ENCODE measurements around the gene BOLA2B. TPM values are rescaled to one million over a fixed set of nuclear protein-coding genes. Genes with fewer than 3 reads are reported as not detected.
A peak's percentile ranks its signal among the peaks of the same experiment; 100 is the strongest.
"Not testable (repeated sequence)": the region's sequence is repeated elsewhere in the genome, so short reads cannot be mapped to it uniquely, and the experiment has no call there.

BOLA2B gene
- polyA plus RNA-seq, 1 of the 3 experiments (the other 2 are of a cell fraction) = 726 TPM

DNA sequence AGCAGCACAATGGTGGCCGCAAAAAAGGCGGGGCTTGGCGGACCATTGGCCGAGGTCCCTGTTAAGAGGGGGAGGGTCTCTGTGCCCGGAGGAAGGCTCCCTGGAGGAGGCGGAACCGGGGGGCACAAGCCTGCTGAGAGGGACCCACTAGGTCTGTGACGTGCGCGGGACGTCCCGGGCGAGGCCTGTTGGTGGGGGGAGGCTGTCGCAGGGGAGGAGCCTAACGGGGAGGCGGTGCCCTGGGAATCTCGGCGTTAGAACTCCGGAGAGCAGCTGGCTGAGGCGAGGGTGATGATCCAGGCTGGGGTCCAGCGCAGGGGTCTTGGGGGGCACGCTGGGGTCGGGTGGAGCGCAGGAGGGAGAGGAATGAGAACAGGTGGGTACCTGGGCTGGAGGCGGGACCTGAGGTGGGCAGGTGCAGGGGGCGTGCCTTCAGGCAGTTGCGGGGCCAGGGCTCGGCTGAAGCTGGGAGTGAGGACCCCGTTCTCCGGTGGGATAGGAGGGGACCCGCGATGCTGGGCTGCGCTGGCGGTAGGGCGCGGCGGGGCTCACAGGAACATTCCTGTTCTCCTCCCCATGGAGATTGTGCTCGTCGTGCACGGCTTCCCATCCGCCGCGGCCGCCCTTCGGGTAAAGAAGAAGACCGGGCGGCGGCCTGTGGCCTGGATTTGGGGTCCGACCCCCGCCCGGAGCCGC is 12.2 kb upstream of the BOLA2B start:
- H3K9ac ChIP-seq; H3K4me1 ChIP-seq (ENCODE audit: control insufficient read depth in 1 of 2, insufficient read depth in 2 of 2, low read depth in 1 of 2, low read length in 1 of 2); H3K36me3 ChIP-seq (replicated peaks in 1 of 2; ENCODE audit: control insufficient read depth in 1 of 2, insufficient read depth in 2 of 2, low read length in 1 of 2); H3K27ac ChIP-seq (ENCODE audit: low read depth in 2 of 2, low read length in 1 of 2); H3K9me2 ChIP-seq; H3K79me2 ChIP-seq (ENCODE audit: insufficient read depth); H2AFZ ChIP-seq (ENCODE audit: low read depth); H3K9me3 ChIP-seq; H3K27me3 ChIP-seq (ENCODE audit: insufficient read depth); DNase-seq; H4K20me1 ChIP-seq (ENCODE audit: insufficient read depth); H3F3A ChIP-seq (replicated peaks; ENCODE audit: insufficient read depth); CTCF ChIA-PET; POLR2A ChIA-PET: not testable (repeated sequence)
- 0% methylated on average over 6 of the region's 52 CpGs for WGBS (ENCODE audit: low lambda C conversion rate)
- H3K4me3 ChIP-seq (ENCODE audit: low read depth in 2 of 2, low read length in 1 of 2) = peak overlapping the region in 1 of 2 experiments; percentile 50; a peak in 2 of 4 replicates
- H3K4me2 ChIP-seq = peak overlapping the region; percentile 73

DNA sequence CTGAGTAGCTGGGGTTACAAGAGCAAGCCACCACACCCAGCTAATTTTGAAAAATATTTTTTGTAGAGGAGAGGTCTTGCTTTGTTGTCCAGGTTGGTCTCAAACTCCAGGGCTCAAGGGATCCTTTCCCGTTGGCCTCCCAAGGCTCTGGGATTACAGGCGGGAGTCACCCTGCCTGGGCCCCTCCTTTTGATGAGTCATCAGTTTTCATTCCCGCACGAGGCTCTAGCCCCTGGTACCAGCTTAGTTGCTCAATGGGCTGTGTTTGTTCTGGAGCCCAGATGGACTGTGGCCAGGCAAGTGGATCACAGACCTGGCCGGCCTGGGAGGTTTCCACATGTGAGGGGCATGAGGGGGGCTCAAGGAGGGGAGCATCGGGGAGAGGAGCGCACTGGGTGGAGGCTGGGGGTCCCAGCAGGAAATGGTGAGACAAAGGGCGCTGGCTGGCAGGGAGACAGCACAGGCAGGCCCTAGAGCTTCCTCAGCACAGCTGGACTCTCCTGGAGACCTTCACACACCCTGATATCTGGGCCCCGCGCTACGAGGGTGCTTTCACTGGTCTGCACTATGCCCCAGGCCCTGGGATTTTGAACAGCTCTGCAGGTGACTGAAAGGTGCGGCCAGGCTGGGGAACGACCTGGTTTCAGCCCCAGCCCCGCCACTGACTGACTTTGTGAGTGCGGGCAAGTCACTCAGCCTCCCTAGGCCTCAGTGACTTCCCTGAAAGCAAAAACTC is 6.3 kb upstream of the BOLA2B start:
- H3K9me3 ChIP-seq; DNase-seq; H3K36me3 ChIP-seq (replicated peaks in 1 of 2; ENCODE audit: control insufficient read depth in 1 of 2, insufficient read depth in 2 of 2, low read length in 1 of 2); H4K20me1 ChIP-seq (ENCODE audit: insufficient read depth); POLR2A ChIA-PET; H3K27me3 ChIP-seq (ENCODE audit: insufficient read depth); H3K27ac ChIP-seq (ENCODE audit: low read depth in 2 of 2, low read length in 1 of 2); H2AFZ ChIP-seq (ENCODE audit: low read depth); H3K79me2 ChIP-seq (ENCODE audit: insufficient read depth); H3K9me2 ChIP-seq; H3K4me3 ChIP-seq (ENCODE audit: low read depth in 2 of 2, low read length in 1 of 2); H3K9ac ChIP-seq; H3F3A ChIP-seq (replicated peaks; ENCODE audit: insufficient read depth); H3K4me2 ChIP-seq; CTCF ChIA-PET; H3K4me1 ChIP-seq (ENCODE audit: control insufficient read depth in 1 of 2, insufficient read depth in 2 of 2, low read depth in 1 of 2, low read length in 1 of 2): not testable (repeated sequence)
- WGBS (ENCODE audit: low lambda C conversion rate) = no CpG with 5 or more reads among the region's 15 CpGs

DNA sequence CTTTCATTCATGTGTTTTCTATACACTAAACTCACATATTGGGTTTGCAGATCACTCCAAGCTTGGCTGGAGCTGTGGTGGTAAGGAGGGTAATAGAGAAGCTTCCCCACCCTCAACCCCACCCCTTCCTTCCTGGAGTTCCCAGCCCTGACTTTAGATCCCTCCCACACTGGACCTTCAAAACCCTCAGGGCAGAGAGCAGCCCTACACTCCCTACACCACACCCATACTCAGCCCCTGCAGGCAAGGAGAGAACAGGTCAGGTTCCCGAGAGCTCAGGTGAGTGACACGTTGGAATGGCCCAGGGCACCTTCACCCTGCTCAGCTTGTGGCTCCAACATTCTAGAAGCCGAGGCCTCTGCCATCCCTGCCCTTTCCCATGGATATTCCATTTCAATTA is 5.6 kb upstream of the BOLA2B start, which contains the start of gene SULT1A3:
Gene SULT1A3, plus strand, starts transcription at position 207 of the 400 bp plus-strand sequence. CDS start 1,474 bp downstream, outside the sequence.
- no CpG with 5 or more reads among the region's 3 CpGs for WGBS (ENCODE audit: low lambda C conversion rate)
- POLR2A ChIA-PET, CTCF ChIA-PET: not testable (repeated sequence)

DNA sequence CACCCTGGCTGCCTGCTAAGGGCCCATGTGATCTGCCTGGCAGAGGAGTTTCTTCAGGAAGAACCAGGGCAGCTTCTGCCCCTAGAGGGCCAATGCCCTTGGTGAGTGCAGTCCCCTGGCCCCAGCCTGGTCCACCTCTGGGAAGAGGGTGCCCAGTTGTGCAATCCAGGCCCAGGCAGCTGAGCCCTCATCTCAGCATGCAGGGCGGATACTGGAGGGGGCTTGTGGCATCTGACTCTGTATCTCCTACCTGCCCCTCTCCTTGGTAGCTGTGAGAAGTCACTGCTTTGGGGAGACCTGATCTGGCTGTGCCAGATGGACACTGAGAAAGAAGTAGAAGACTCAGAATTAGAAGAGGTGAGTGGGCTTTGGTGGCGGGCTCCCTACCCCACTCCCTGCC is 3.5 kb upstream of the BOLA2B start:
- CTCF ChIA-PET; H3K4me2 ChIP-seq; H3F3A ChIP-seq (replicated peaks; ENCODE audit: insufficient read depth); H3K79me2 ChIP-seq (ENCODE audit: insufficient read depth); H3K9ac ChIP-seq; H3K27me3 ChIP-seq (ENCODE audit: insufficient read depth); H3K4me3 ChIP-seq (ENCODE audit: low read depth in 2 of 2, low read length in 1 of 2); H4K20me1 ChIP-seq (ENCODE audit: insufficient read depth); H3K9me2 ChIP-seq; H3K27ac ChIP-seq (ENCODE audit: low read depth in 2 of 2, low read length in 1 of 2); H3K4me1 ChIP-seq (ENCODE audit: control insufficient read depth in 1 of 2, insufficient read depth in 2 of 2, low read depth in 1 of 2, low read length in 1 of 2); DNase-seq; POLR2A ChIA-PET; H2AFZ ChIP-seq (ENCODE audit: low read depth); H3K9me3 ChIP-seq; H3K36me3 ChIP-seq (replicated peaks in 1 of 2; ENCODE audit: control insufficient read depth in 1 of 2, insufficient read depth in 2 of 2, low read length in 1 of 2): not testable (repeated sequence)
- 45% methylated on average over 1 of the region's 2 CpGs for WGBS (ENCODE audit: low lambda C conversion rate)

More for the DNA sequence above, 5.6 kb upstream of the BOLA2B start, which contains the start of gene SULT1A3:
- H3K4me3 ChIP-seq (ENCODE audit: low read depth in 2 of 2, low read length in 1 of 2); H3K4me1 ChIP-seq (ENCODE audit: control insufficient read depth in 1 of 2, insufficient read depth in 2 of 2, low read depth in 1 of 2, low read length in 1 of 2); H3F3A ChIP-seq (replicated peaks; ENCODE audit: insufficient read depth); H3K9ac ChIP-seq; H3K9me3 ChIP-seq; H2AFZ ChIP-seq (ENCODE audit: low read depth); H3K79me2 ChIP-seq (ENCODE audit: insufficient read depth); H3K36me3 ChIP-seq (replicated peaks in 1 of 2; ENCODE audit: control insufficient read depth in 1 of 2, insufficient read depth in 2 of 2, low read length in 1 of 2); H3K9me2 ChIP-seq; DNase-seq; H3K4me2 ChIP-seq; H3K27me3 ChIP-seq (ENCODE audit: insufficient read depth); H4K20me1 ChIP-seq (ENCODE audit: insufficient read depth); H3K27ac ChIP-seq (ENCODE audit: low read depth in 2 of 2, low read length in 1 of 2): not testable (repeated sequence)

DNA sequence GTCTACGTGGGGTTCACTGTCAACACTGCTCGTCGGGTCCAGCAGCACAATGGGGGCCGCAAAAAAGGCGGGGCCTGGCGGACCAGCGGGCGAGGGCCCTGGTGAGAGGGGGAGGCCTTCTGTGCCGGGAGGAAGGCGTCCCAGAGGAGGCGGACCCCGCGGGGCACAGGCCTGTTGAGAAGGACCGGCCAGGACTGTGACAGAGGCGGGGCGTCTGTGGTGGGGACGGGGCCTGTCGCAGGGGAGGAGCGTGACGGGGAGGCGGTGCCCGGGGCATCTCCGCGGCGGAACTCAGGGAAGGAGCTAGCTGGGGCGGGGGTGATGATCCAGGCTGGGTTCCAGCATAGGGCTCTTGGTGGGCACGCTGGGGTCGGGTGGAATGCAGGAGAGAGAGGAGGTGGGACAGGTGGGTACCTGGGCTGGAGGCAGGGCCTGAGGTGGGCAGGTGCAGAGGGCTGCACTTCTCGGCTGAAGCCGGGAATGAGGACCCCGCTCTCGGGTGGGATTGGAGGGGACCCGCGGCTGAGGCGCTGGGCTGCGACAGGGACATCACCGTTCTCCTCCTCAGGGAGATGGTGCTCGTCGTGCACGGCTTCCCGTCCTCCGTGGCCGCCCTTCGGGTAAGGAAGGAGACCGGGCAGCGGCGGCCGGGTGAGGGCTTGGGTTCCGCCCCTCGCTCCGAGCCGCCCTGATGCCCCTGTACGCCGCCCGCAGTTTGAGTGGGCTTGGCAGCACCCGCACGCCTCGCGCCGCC is 883 bp upstream of the BOLA2B start:
- DNase-seq, POLR2A ChIA-PET: not testable (repeated sequence)
- peak overlapping the region in 1 of 2 experiments; percentile 50; a peak in 2 of 4 replicates for H3K4me3 ChIP-seq (ENCODE audit: low read depth in 2 of 2, low read length in 1 of 2)

DNA sequence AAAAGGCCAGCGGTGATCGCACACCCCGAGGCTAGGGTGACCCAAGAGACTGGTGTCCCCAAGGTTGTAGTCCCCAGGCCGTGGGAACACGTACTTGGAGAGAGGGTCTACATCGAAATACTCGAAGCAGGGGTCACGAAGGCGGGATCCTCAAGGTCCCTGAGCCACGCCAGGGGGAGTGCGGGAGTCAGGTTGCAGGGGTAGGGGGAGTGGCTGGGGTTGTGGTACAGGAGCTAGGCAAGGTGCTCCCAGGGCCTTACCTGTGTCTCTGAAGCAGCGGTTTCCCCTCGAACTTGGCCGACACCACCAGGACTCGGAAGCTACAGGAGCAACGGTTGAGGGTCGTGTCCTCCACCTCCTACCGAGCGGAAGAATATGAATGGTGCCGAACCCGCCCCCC is 368 bp downstream of the BOLA2B start:
- CTCF ChIA-PET, POLR2A ChIA-PET: not testable (repeated sequence)

More for the DNA sequence above, 883 bp upstream of the BOLA2B start:
- H3K4me2 ChIP-seq = peak overlapping the region; percentile 74; the same call in 1 of the 2 replicates
- H3K27me3 ChIP-seq (ENCODE audit: insufficient read depth); H3K79me2 ChIP-seq (ENCODE audit: insufficient read depth); H4K20me1 ChIP-seq (ENCODE audit: insufficient read depth); CTCF ChIA-PET; H3K9me2 ChIP-seq; H3F3A ChIP-seq (replicated peaks; ENCODE audit: insufficient read depth); H3K27ac ChIP-seq (ENCODE audit: low read depth in 2 of 2, low read length in 1 of 2); H3K4me1 ChIP-seq (ENCODE audit: control insufficient read depth in 1 of 2, insufficient read depth in 2 of 2, low read depth in 1 of 2, low read length in 1 of 2); H3K9me3 ChIP-seq; H2AFZ ChIP-seq (ENCODE audit: low read depth); H3K36me3 ChIP-seq (replicated peaks in 1 of 2; ENCODE audit: control insufficient read depth in 1 of 2, insufficient read depth in 2 of 2, low read length in 1 of 2): not testable (repeated sequence)
- H3K9ac ChIP-seq = peak overlapping the region; percentile 54; the same call in 1 of the 2 replicates
- 12% methylated on average over 17 of the region's 60 CpGs for WGBS (ENCODE audit: low lambda C conversion rate)

More for the DNA sequence above, 368 bp downstream of the BOLA2B start:
- not testable (repeated sequence) for H4K20me1 ChIP-seq (ENCODE audit: insufficient read depth); H3K36me3 ChIP-seq (replicated peaks in 1 of 2; ENCODE audit: control insufficient read depth in 1 of 2, insufficient read depth in 2 of 2, low read length in 1 of 2); H3K4me1 ChIP-seq (ENCODE audit: control insufficient read depth in 1 of 2, insufficient read depth in 2 of 2, low read depth in 1 of 2, low read length in 1 of 2); H3F3A ChIP-seq (replicated peaks; ENCODE audit: insufficient read depth); H3K27ac ChIP-seq (ENCODE audit: low read depth in 2 of 2, low read length in 1 of 2); H2AFZ ChIP-seq (ENCODE audit: low read depth); H3K4me2 ChIP-seq; DNase-seq; H3K9me2 ChIP-seq; H3K9ac ChIP-seq; H3K79me2 ChIP-seq (ENCODE audit: insufficient read depth); H3K27me3 ChIP-seq (ENCODE audit: insufficient read depth); H3K9me3 ChIP-seq; H3K4me3 ChIP-seq (ENCODE audit: low read depth in 2 of 2, low read length in 1 of 2)
- WGBS (ENCODE audit: low lambda C conversion rate) = no CpG with 5 or more reads among the region's 21 CpGs

All from SK-N-SH (cell line).